ENCODE results near the gene PARD3B.

GRCh38 chr2:204655626-204656025 lies 110.4 kb downstream of the PARD3B start:
- TF ChIP-seq CTCF (conservative IDR thresholded peaks at IDR 0.05; ENCODE audit: low read depth, low read length) (no peak), EZH2 (IDR thresholded peaks at IDR 0.05; ENCODE audit: borderline replicate concordance, low read depth, low read length, poor library complexity, severe bottlenecking) (no peak)

All from A673 (cell line).